H1 (cell line): ENCODE measurements around the gene CNIH3.

ENCODE experiments used
- CTCF ChIP-seq, 3 experiments: IDR thresholded peaks; 1 replicate in 2 of 3; 2 replicates in 1 of 3; pipeline versions ENCODE4 v1.5.1 to v1.6.1; 2011; ENCODE audit warnings: low read length in 3 of 3, mild to moderate bottlenecking in 3 of 3, inconsistent platforms in 2 of 3, low read depth in 1 of 3, moderate library complexity in 1 of 3; ENCODE audit not compliant: insufficient read depth in 1 of 3; ENCODE audit errors: control extremely low read depth in 1 of 3
- EP300 ChIP-seq, 2 experiments: IDR thresholded peaks; 1 replicate in 1 of 2; 2 replicates in 1 of 2; pipeline ENCODE4 v1.6.1; 2011 to 2012; ENCODE audit warnings: low read depth in 2 of 2, low read length in 2 of 2, mild to moderate bottlenecking in 2 of 2, borderline replicate concordance in 1 of 2, inconsistent platforms in 1 of 2, moderate library complexity in 1 of 2
- HDAC6 ChIP-seq: IDR thresholded peaks from one replicate; pipeline ENCODE4 v1.7.1; 2012; ENCODE audit warnings: low read depth, mild to moderate bottlenecking, inconsistent platforms, low read length, moderate library complexity
- POLR2AphosphoS5 ChIP-seq: IDR thresholded peaks from 2 replicates; pipeline ENCODE4 v1.6.1; 2011; ENCODE audit warnings: low read depth, low read length
- SIN3A ChIP-seq, 2 experiments: IDR thresholded peaks in 1 of 2; conservative IDR thresholded peaks in 1 of 2; 2 replicates each; pipeline ENCODE4 v1.6.1; 2011 to 2012; ENCODE audit warnings: low read length in 2 of 2, improper control_type of control experiment in 1 of 2, low read depth in 1 of 2, mild to moderate bottlenecking in 1 of 2
- SP1 ChIP-seq: IDR thresholded peaks from 2 replicates; pipeline ENCODE4 v1.6.1; 2011; ENCODE audit warnings: low read depth, low read length
- TAF1 ChIP-seq: IDR thresholded peaks from 2 replicates; pipeline ENCODE4 v1.6.1; 2011; ENCODE audit warnings: mild to moderate bottlenecking, low read depth, low read length
- TF ChIP-seq, protein P1 (sequence below): IDR thresholded peaks from 2 replicates; pipeline ENCODE4 v1.6.1; 2011; ENCODE audit warnings: low read length, improper control_type of control experiment

DNA sequence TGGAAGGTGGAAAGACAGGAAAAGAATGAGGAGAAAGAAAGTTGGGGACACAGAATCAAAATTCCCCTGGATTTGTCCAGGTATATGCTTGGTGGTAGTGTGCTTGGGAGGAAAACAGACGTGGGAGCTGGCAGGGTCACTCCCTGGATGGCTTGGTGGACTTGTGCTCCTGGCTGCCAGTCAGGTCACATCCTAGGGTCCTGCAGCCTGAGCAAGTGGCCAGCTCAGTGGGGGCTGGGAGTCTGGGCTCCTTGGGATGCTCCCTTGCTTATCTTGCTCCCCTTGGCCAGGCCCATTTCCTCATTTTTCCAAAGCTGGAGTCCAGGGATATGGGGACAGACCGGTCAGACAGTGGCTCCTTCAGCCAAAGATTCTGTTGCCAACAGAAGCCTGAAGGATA is 144.0 kb downstream of the CNIH3 start:
- TF ChIP-seq HDAC6 (no peak), EP300 (IDR thresholded peaks at IDR 0.05; ENCODE audit: borderline replicate concordance in 1 of 2, low read depth in 2 of 2, low read length in 2 of 2) (no peak), CTCF (IDR thresholded peaks at IDR 0.05; ENCODE audit: control extremely low read depth in 1 of 3, insufficient read depth in 1 of 3, low read depth in 1 of 3, low read length in 3 of 3) (no peak), POLR2AphosphoS5 (no peak), SIN3A (conservative IDR thresholded peaks at IDR 0.05 in 1 of 2, IDR thresholded peaks at IDR 0.05 in 1 of 2; ENCODE audit: low read depth in 1 of 2, low read length in 2 of 2) (no peak), SP1 (no peak), TAF1 (no peak)
- TF ChIP-seq, protein P1, sequence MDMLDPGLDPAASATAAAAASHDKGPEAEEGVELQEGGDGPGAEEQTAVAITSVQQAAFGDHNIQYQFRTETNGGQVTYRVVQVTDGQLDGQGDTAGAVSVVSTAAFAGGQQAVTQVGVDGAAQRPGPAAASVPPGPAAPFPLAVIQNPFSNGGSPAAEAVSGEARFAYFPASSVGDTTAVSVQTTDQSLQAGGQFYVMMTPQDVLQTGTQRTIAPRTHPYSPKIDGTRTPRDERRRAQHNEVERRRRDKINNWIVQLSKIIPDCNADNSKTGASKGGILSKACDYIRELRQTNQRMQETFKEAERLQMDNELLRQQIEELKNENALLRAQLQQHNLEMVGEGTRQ: no peak
